Lower leg skin (tissue), 3 donors: ENCODE results near the gene WBP1.

Source experiments
- CTCF ChIP-seq, 3 donors: fragments of 450-650 bp; IDR thresholded peaks; one replicate each; pipeline ENCODE4 v1.5.1; 2016; ENCODE audit warnings: antibody characterized with exemption in 3 of 3, mild to moderate bottlenecking in 3 of 3, moderate library complexity in 2 of 3
- POLR2A ChIP-seq, 2 donors: fragments of 450-650 bp; IDR thresholded peaks; one replicate each; pipeline ENCODE4 v1.6.1; 2016 to 2017; ENCODE audit warnings: antibody characterized with exemption in 2 of 2, mild to moderate bottlenecking in 1 of 2, moderate library complexity in 1 of 2

GRCh38 chr2:74471332-74472065 is 13.3 kb downstream of the WBP1 start:
- TF ChIP-seq CTCF (IDR thresholded peaks at IDR 0.05) (no peak), POLR2A (IDR thresholded peaks at IDR 0.05) (no peak)
